H1 (cell line): ENCODE data around the gene BACE2. TPM values are rescaled to one million over a fixed set of nuclear protein-coding genes. Genes with fewer than 3 reads are reported as not detected.

Experiments
- CTCF ChIA-PET: fragments of 300-600 bp; sonication (Branson Sonifier 250); formaldehyde crosslinking; loops from one replicate; lab custom pipeline; 2021; ENCODE audit not compliant: partially characterized antibody; lab: Charles Lee
- POLR2A ChIA-PET: fragments of 300-600 bp; sonication (Branson Sonifier 250); formaldehyde crosslinking; loops from one replicate; lab custom pipeline; 2021; ENCODE audit warnings: inconsistent platforms; ENCODE audit not compliant: partially characterized antibody; lab: Charles Lee
- DNase-seq, 2 experiments: peaks; one replicate each; pipeline versions ENCODE4 v3.0.0 to v3.0.0-alpha.2; 2010 to 2022; ENCODE audit warnings: low spot score in 2 of 2, low read depth in 1 of 2, mixed read lengths in 1 of 2
- FAIRE-seq: peaks from 2 replicates; lab custom pipeline; 2011; peaks lifted over from hg19 to GRCh38; lab: Jason Lieb, UNC
- H2AFZ ChIP-seq: 2 replicates; pipeline ENCODE4 v1.8.1; 2012; ENCODE audit warnings: low read length, inconsistent platforms
- H2AK5ac ChIP-seq: 2 replicates; pipeline ENCODE4 v1.6.1; 2013; ENCODE audit warnings: low read depth, low read length
- H2BK120ac ChIP-seq: replicated peaks from 2 replicates; pipeline ENCODE3; 2013; ENCODE audit warnings: low read depth, low read length, inconsistent platforms
- H2BK12ac ChIP-seq: 2 replicates; pipeline ENCODE4 v1.6.1; 2013; ENCODE audit warnings: low read depth, low read length
- H2BK15ac ChIP-seq: 2 replicates; pipeline ENCODE4 v1.6.1; 2013; ENCODE audit warnings: low read length
- H2BK20ac ChIP-seq: 2 replicates; pipeline ENCODE4 v1.6.1; 2013; ENCODE audit warnings: low read length
- H2BK5ac ChIP-seq: 2 replicates; pipeline ENCODE4 v1.6.1; 2013; ENCODE audit warnings: low read depth, low read length
- H3K14ac ChIP-seq: 2 replicates; pipeline ENCODE4 v1.6.1; 2013; ENCODE audit warnings: inconsistent platforms; ENCODE audit not compliant: insufficient read length
- H3K18ac ChIP-seq: 2 replicates; pipeline ENCODE4 v1.6.1; 2013; ENCODE audit warnings: low read length; ENCODE audit errors: extremely low read depth
- H3K23ac ChIP-seq: 2 replicates; pipeline ENCODE4 v1.6.1; 2013; ENCODE audit warnings: inconsistent platforms; ENCODE audit not compliant: insufficient read length
- H3K23me2 ChIP-seq: 2 replicates; pipeline ENCODE4 v1.6.1; 2013; ENCODE audit warnings: low read depth, low read length
- H3K27ac ChIP-seq: 2 replicates; pipeline ENCODE4 v1.6.1; 2011; ENCODE audit warnings: low read depth, low read length, inconsistent platforms
- H3K27me3 ChIP-seq, 4 experiments: replicated peaks in 1 of 4; 1 replicate in 1 of 4; 2 replicates in 3 of 4; pipeline versions ENCODE4 v1.6.1 to v1.8.1; 2011 to 2013; ENCODE audit warnings: low read length in 3 of 4, mild to moderate bottlenecking in 3 of 4, inconsistent platforms in 2 of 4, mixed read lengths in 2 of 4, moderate library complexity in 1 of 4; ENCODE audit not compliant: control insufficient read depth in 3 of 4, insufficient read depth in 3 of 4; ENCODE audit errors: extremely low read depth in 1 of 4
- H3K36me3 ChIP-seq, 4 experiments: 2 replicates each; pipeline versions ENCODE4 v1.6.1 to v1.8.1; 2011 to 2013; ENCODE audit warnings: mild to moderate bottlenecking in 4 of 4, low read length in 3 of 4, moderate library complexity in 2 of 4, control low read depth in 1 of 4, inconsistent platforms in 1 of 4; ENCODE audit not compliant: insufficient read depth in 4 of 4, control insufficient read depth in 2 of 4
- H3K4ac ChIP-seq: replicated peaks from 2 replicates; pipeline ENCODE3; 2013; ENCODE audit warnings: low read length, low read depth, mixed read lengths, inconsistent platforms; ENCODE audit not compliant: insufficient read length
- H3K4me1 ChIP-seq, 4 experiments: replicated peaks in 1 of 4; 1 replicate in 1 of 4; 2 replicates in 3 of 4; pipeline versions ENCODE4 v1.6.1 to v1.8.1; 2011 to 2013; ENCODE audit warnings: low read length in 3 of 4, inconsistent platforms in 2 of 4, mixed read lengths in 1 of 4; ENCODE audit not compliant: insufficient read depth in 4 of 4, control insufficient read depth in 3 of 4
- H3K4me2 ChIP-seq, 2 experiments: 2 replicates each; pipeline versions ENCODE4 v1.6.1 to v1.8.1; 2011 to 2013; ENCODE audit warnings: low read depth in 2 of 2, low read length in 2 of 2, control low read depth in 1 of 2, inconsistent platforms in 1 of 2, mild to moderate bottlenecking in 1 of 2; ENCODE audit not compliant: insufficient read depth in 1 of 2
- H3K4me3 ChIP-seq, 4 experiments: fragments of 200-600, 300-600 bp in 1 of 4; sonication (generic), shearing (Covaris generic), sonication (Bioruptor Twin) in 1 of 4; 2 replicates each; pipeline versions ENCODE4 v1.5.1 to v1.8.1; 2011 to 2016; ENCODE audit warnings: low read length in 4 of 4, low read depth in 3 of 4, control low read depth in 2 of 4, inconsistent platforms in 2 of 4, mild to moderate bottlenecking in 2 of 4, mixed read lengths in 1 of 4, moderate library complexity in 1 of 4; ENCODE audit not compliant: insufficient read depth in 2 of 4; ENCODE audit errors: extremely low read depth in 1 of 4
- H3K56ac ChIP-seq: replicated peaks from 2 replicates; pipeline ENCODE3; 2013; ENCODE audit warnings: low read depth, mild to moderate bottlenecking, mixed read lengths, low read length, inconsistent platforms; ENCODE audit not compliant: insufficient read length
- H3K79me1 ChIP-seq: 2 replicates; pipeline ENCODE4 v1.6.1; 2013; ENCODE audit warnings: low read depth, low read length, control low read depth
- H3K79me2 ChIP-seq, 2 experiments: 2 replicates each; pipeline versions ENCODE4 v1.6.1 to v1.8.1; 2012 to 2013; ENCODE audit warnings: low read length in 2 of 2, mild to moderate bottlenecking in 2 of 2, inconsistent platforms in 1 of 2; ENCODE audit not compliant: insufficient read depth in 2 of 2, control insufficient read depth in 1 of 2
- H3K9ac ChIP-seq, 4 experiments: replicated peaks in 1 of 4; 1 replicate in 1 of 4; 2 replicates in 3 of 4; pipeline versions ENCODE4 v1.6.1 to v1.8.1; 2011 to 2013; ENCODE audit warnings: low read depth in 3 of 4, low read length in 3 of 4, control low read depth in 2 of 4, mild to moderate bottlenecking in 2 of 4, moderate library complexity in 2 of 4, inconsistent platforms in 1 of 4; ENCODE audit errors: extremely low read depth in 1 of 4
- H3K9me3 ChIP-seq, 2 experiments: 2 replicates each; pipeline versions ENCODE4 v1.6.1 to v1.8.1; 2012 to 2013; ENCODE audit warnings: mild to moderate bottlenecking in 2 of 2, moderate library complexity in 2 of 2, control low read depth in 1 of 2, inconsistent platforms in 1 of 2, low read depth in 1 of 2, low read length in 1 of 2, mixed read lengths in 1 of 2; ENCODE audit not compliant: insufficient read depth in 2 of 2
- H4K20me1 ChIP-seq, 2 experiments: replicated peaks in 1 of 2; 2 replicates each; pipeline versions ENCODE3 to v1.8.1; 2011 to 2013; ENCODE audit warnings: inconsistent platforms in 2 of 2, low read length in 2 of 2, mild to moderate bottlenecking in 1 of 2; ENCODE audit not compliant: insufficient read depth in 2 of 2, control insufficient read depth in 1 of 2
- H4K5ac ChIP-seq: 2 replicates; pipeline ENCODE4 v1.6.1; 2013; ENCODE audit warnings: low read length, low read depth, mixed read lengths, inconsistent platforms; ENCODE audit not compliant: insufficient read length
- H4K8ac ChIP-seq: 2 replicates; pipeline ENCODE4 v1.8.0; 2013; ENCODE audit warnings: mild to moderate bottlenecking, moderate library complexity, low read length, inconsistent platforms; ENCODE audit not compliant: insufficient read depth; ENCODE audit errors: extremely low read depth
- H4K91ac ChIP-seq: replicated peaks from 2 replicates; pipeline ENCODE3; 2013; ENCODE audit warnings: low read length, mixed read lengths, inconsistent platforms; ENCODE audit not compliant: insufficient read length
- CBX8 ChIP-seq: fragments of 300-800, 300-1000 bp; sonication (generic); IDR thresholded peaks from 2 replicates; pipeline ENCODE4 v1.7.1; 2016; ENCODE audit warnings: low read depth, low read length, borderline replicate concordance
- CTBP2 ChIP-seq: IDR thresholded peaks from 2 replicates; pipeline ENCODE4 v1.7.0; 2011; ENCODE audit warnings: borderline replicate concordance, mild to moderate bottlenecking, moderate library complexity, mixed read lengths, low read length; ENCODE audit not compliant: insufficient read depth, insufficient read length
- EZH2 ChIP-seq: fragments of 200-600 bp; sonication (generic); IDR thresholded peaks from 2 replicates; pipeline ENCODE4 v1.7.1; 2012; ENCODE audit warnings: low read depth, mild to moderate bottlenecking, moderate library complexity, low read length, inconsistent platforms; ENCODE audit not compliant: severe bottlenecking
- KDM1A ChIP-seq: fragments of 200-600, 300-600 bp; sonication (generic); IDR thresholded peaks from 2 replicates; pipeline ENCODE4 v1.7.1; 2016; ENCODE audit warnings: mild to moderate bottlenecking, low read length, borderline replicate concordance
- KDM4A ChIP-seq: IDR thresholded peaks from one replicate; pipeline ENCODE4 v1.7.1; 2012; ENCODE audit warnings: low read depth, mild to moderate bottlenecking, moderate library complexity, low read length, inconsistent platforms; ENCODE audit not compliant: severe bottlenecking
- MAFK ChIP-seq: IDR thresholded peaks from 2 replicates; pipeline ENCODE4 v1.6.1; 2012; ENCODE audit warnings: low read depth, mild to moderate bottlenecking, improper control_type of control experiment, low read length
- POLR2A ChIP-seq, 2 experiments: IDR thresholded peaks; 1 replicate in 1 of 2; 2 replicates in 1 of 2; pipeline ENCODE4 v1.6.1; 2011; ENCODE audit warnings: low read depth in 2 of 2, low read length in 2 of 2, mild to moderate bottlenecking in 2 of 2; ENCODE audit errors: control extremely low read depth in 1 of 2
- RBBP5 ChIP-seq: IDR thresholded peaks from 2 replicates; pipeline ENCODE4 v1.7.1; 2012; ENCODE audit warnings: low read depth, mild to moderate bottlenecking, inconsistent platforms, low read length, moderate library complexity, borderline replicate concordance
- RFX5 ChIP-seq: IDR thresholded peaks from 2 replicates; pipeline ENCODE4 v1.6.1; 2011; ENCODE audit warnings: low read depth, low read length, improper control_type of control experiment, borderline replicate concordance
- SP1 ChIP-seq: IDR thresholded peaks from 2 replicates; pipeline ENCODE4 v1.6.1; 2011; ENCODE audit warnings: low read depth, low read length
- TCF12 ChIP-seq: IDR thresholded peaks from 2 replicates; pipeline ENCODE4 v1.6.1; 2011; ENCODE audit warnings: low read depth, mild to moderate bottlenecking, low read length
- ZNF274 ChIP-seq: IDR thresholded peaks from 2 replicates; pipeline ENCODE4 v1.7.0; 2012; ENCODE audit warnings: low read length, borderline replicate concordance; ENCODE audit errors: extremely low read depth
- WGBS, 2 experiments: shearing (Covaris generic) in 1 of 2; methylation state at CpG; one replicate each; pipeline versions ENCODE4 v1.1.6 to v1.1.7; 2013 to 2015; ENCODE audit warnings: low lambda C conversion rate in 2 of 2, mixed read lengths in 2 of 2, inconsistent platforms in 1 of 2, low coverage in 1 of 2, missing lambda C conversion rate in 1 of 2; ENCODE audit not compliant: insufficient replicate concordance in 2 of 2, insufficient coverage in 1 of 2, insufficient read length in 1 of 2; ENCODE audit errors: extremely low coverage in 1 of 2, missing lambda C conversion rate in 1 of 2; 5-methylcytosine and 5-hydroxymethylcytosine counted together
- polyA plus RNA-seq, 7 experiments: library from polyadenylated mRNA; depleted of rRNA in 3 of 7; stranded (reverse) in 5 of 7; unstranded in 2 of 7; fragments of >200 nt in 5 of 7; fragments of 200-250 nt in 2 of 7; gene quantifications; 1 replicate in 5 of 7; 2 replicates in 1 of 7; 4 replicates in 1 of 7; pipeline versions ENCODE4 v1.2.1 to v1.2.3, GENCODE V29; 2011 to 2013; ENCODE audit warnings: missing spikeins in 2 of 7, mixed read lengths in 2 of 7
- total RNA-seq: library from RNA; stranded (reverse); fragmentation: NEBNext Ultra II Directional; extraction: Animal tissue kit (Norgen Biotek cat#: 25700); gene quantifications from 2 replicates; pipeline ENCODE4 v1.2.1, GENCODE V29; 2021

Gene BACE2
- total and polyA plus RNA-seq, 2 of the 8 experiments (the other 6 are each of a cell fraction or from before 2014, with no cell fraction given) = 8.1 to 10.9 TPM

DNA sequence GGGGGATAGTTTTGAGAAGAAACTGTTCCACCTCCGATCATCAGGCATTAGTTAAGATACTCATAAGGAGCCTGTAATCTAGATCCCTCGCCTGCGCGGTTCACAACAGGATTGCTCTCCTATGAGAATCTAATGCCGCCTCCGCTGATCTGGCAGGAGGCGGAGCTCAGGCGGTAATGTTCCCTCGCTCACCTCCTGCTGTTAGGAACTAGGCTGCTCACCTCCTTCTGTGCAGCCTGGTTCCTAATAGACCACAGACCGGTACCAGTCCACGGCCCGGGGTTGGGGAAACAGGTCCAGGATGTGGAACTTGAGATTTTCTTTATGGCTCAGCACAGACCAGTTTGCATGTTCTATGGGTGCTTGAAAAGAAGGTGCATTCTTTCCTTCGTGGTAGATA lies 121.5 kb downstream of the BACE2 start:
- no peak overlapping the region for H4K5ac ChIP-seq
- H2BK5ac ChIP-seq = no peak overlapping the region
- no peak overlapping the region for H2AK5ac ChIP-seq
- POLR2A ChIA-PET = no interaction called here
- no peak overlapping the region for H3K9ac ChIP-seq
- no peak for TF ChIP-seq TCF12
- no peak for TF ChIP-seq POLR2A (IDR thresholded peaks at IDR 0.05; ENCODE audit: control extremely low read depth in 1 of 2, low read depth in 2 of 2, low read length in 2 of 2)
- no peak for TF ChIP-seq EZH2
- TF ChIP-seq SP1 = no peak
- TF ChIP-seq KDM4A = no peak
- TF ChIP-seq CTBP2 = no peak
- no peak for TF ChIP-seq CBX8
- no peak for TF ChIP-seq KDM1A
- no peak for TF ChIP-seq RBBP5
- TF ChIP-seq MAFK = no peak
- no peak for TF ChIP-seq RFX5
- no peak for TF ChIP-seq ZNF274
- H3K4me2 ChIP-seq = no peak overlapping the region
- no peaks in the 10 kb centered on the region for H3K23me2 ChIP-seq
- no peak overlapping the region for H2AFZ ChIP-seq
- WGBS, 2 experiments = 64% methylated on average over 13 of the region's 13 CpGs; no CpG with 5 or more reads in 1 of the 2 experiments
- H3K4me1 ChIP-seq = 0 out of 7 replicates have a peak, but pooled peaks cover 0 to 3% (median 0%) of the 10 kb centered on the region in 4 experiments
- H3K14ac ChIP-seq = no peak overlapping the region
- no peak overlapping the region for H3K4ac ChIP-seq
- H3K36me3 ChIP-seq = no peaks in the 10 kb centered on the region
- H4K91ac ChIP-seq = no peak overlapping the region
- no peak overlapping the region for H2BK12ac ChIP-seq
- CTCF ChIA-PET = interaction anchor here (1.1 to 2.2 kb wide), 2 partner anchors 9 to 70 kb away, joined by 3 to 7 read pairs; no protein-coding TSS in a partner anchor
- H2BK120ac ChIP-seq = no peak overlapping the region
- no peak overlapping the region for H3K4me3 ChIP-seq
- H3K18ac ChIP-seq = no peak overlapping the region
- no peak overlapping the region for H4K8ac ChIP-seq
- H3K27ac ChIP-seq = no peak overlapping the region
- peak in 1 of 2 experiments; percentile 52 for DNase-seq
- H3K23ac ChIP-seq = no peak overlapping the region
- no peak overlapping the region for H2BK15ac ChIP-seq
- peaks cover 3 to 13% of the 10 kb centered on the region in 2 experiments for H3K9me3 ChIP-seq
- H2BK20ac ChIP-seq = no peak overlapping the region
- no peaks in the 10 kb centered on the region for H3K79me1 ChIP-seq
- H4K20me1 ChIP-seq = no peaks in the 10 kb centered on the region
- no peaks in the 10 kb centered on the region; a peak in 1 of 7 replicates for H3K27me3 ChIP-seq
- no peak overlapping the region for H3K56ac ChIP-seq
- no peak for FAIRE-seq
- no peaks in the 10 kb centered on the region for H3K79me2 ChIP-seq
